DOHH2 (cell line): ENCODE data around the gene TEAD4.

Experiments
- H3F3A ChIP-seq: fragments of 200-600 bp; sonication (generic), shearing (Covaris generic); 2 replicates; pipeline ENCODE4 v1.6.0; 2016; ENCODE audit warnings: antibody characterized with exemption, mild to moderate bottlenecking; ENCODE audit not compliant: control insufficient read depth, insufficient read depth
- H3K27ac ChIP-seq: fragments of 200-600 bp; sonication (generic); 2 replicates; pipeline ENCODE4 v1.5.1; 2014; ENCODE audit warnings: low read depth, mild to moderate bottlenecking, low read length, moderate library complexity
- H3K27me3 ChIP-seq: fragments of 200-600 bp; sonication (generic); 2 replicates; pipeline ENCODE4 v1.6.1; 2014; ENCODE audit warnings: mild to moderate bottlenecking, low read length, mixed read lengths; ENCODE audit not compliant: control insufficient read depth
- H3K36me3 ChIP-seq: fragments of 200-600 bp; sonication (generic); 2 replicates; pipeline ENCODE4 v1.6.1; 2014; ENCODE audit warnings: mild to moderate bottlenecking, low read length, moderate library complexity, mixed read lengths; ENCODE audit not compliant: control insufficient read depth
- H3K4me1 ChIP-seq: fragments of 200-600 bp; sonication (generic); 2 replicates; pipeline ENCODE4 v1.6.1; 2014; ENCODE audit warnings: mild to moderate bottlenecking, low read length, mixed read lengths; ENCODE audit not compliant: control insufficient read depth
- H3K4me2 ChIP-seq: fragments of 200-600 bp; sonication (generic); 2 replicates; pipeline ENCODE4 v1.6.0; 2014; ENCODE audit warnings: mild to moderate bottlenecking, low read length, moderate library complexity
- H3K4me3 ChIP-seq: fragments of 200-600 bp; sonication (generic); 2 replicates; pipeline ENCODE4 v1.5.1; 2014; ENCODE audit warnings: mild to moderate bottlenecking, low read length, mixed read lengths
- H3K79me2 ChIP-seq: fragments of 200-600 bp; sonication (generic); 2 replicates; pipeline ENCODE4 v1.6.1; 2014; ENCODE audit warnings: mild to moderate bottlenecking, low read length, mixed read lengths; ENCODE audit not compliant: control insufficient read depth
- H3K9me2 ChIP-seq: fragments of 200-600 bp; sonication (generic); replicated peaks from 2 replicates; pipeline ENCODE4 v1.6.1; 2014; ENCODE audit warnings: mild to moderate bottlenecking, low read length, mixed read lengths; ENCODE audit not compliant: control insufficient read depth
- H3K9me3 ChIP-seq: fragments of 200-600 bp; sonication (generic); 2 replicates; pipeline ENCODE4 v1.6.1; 2014; ENCODE audit warnings: antibody characterized with exemption, low read length, mixed read lengths; ENCODE audit not compliant: control insufficient read depth, insufficient read depth
- H4K20me1 ChIP-seq: fragments of 200-600 bp; sonication (generic); 2 replicates; pipeline ENCODE4 v1.6.0; 2014; ENCODE audit warnings: low read depth, mild to moderate bottlenecking, antibody characterized with exemption, low read length, moderate library complexity; ENCODE audit not compliant: control insufficient read depth, insufficient read depth
- EZH2phosphoT487 ChIP-seq: fragments of 200-600 bp; sonication (generic); IDR thresholded peaks from 2 replicates; pipeline ENCODE4 v1.6.1; 2017; ENCODE audit warnings: borderline replicate concordance, mild to moderate bottlenecking, antibody characterized with exemption, low read length, moderate library complexity, mixed read lengths
- TF ChIP-seq, protein P1 (sequence below): fragments of 200-600 bp; sonication (generic); IDR thresholded peaks from one replicate; pipeline ENCODE4 v1.5.1; 2014; ENCODE audit warnings: antibody characterized with exemption, mild to moderate bottlenecking, low read depth, low read length; ENCODE audit not compliant: poor library complexity, severe bottlenecking

TEAD4 gene

DNA sequence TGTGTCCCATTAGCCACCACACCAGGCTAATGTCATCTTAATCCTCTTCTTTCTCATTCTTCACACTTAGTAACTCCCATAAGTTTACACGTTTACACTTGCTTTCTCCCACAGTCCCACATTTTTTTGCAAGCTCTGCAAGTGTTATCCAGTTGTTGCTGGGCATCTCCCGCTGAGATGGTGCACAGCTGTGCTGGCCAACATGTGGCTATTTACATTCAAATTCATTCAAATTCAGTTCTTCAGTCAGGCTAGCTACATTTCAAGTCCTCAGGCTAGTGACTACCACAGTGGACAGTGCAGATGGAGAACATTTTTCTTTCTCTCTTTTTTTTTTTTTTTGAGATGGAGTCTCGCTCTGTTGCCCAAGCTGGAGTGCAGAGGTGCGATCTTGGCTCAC lies 9.8 kb upstream of the TEAD4 start:
- no peak overlapping the region for H3K4me3 ChIP-seq
- H3F3A ChIP-seq: no peaks in the 10 kb centered on the region
- no peak overlapping the region for H3K4me2 ChIP-seq
- no peak for TF ChIP-seq EZH2phosphoT487
- TF ChIP-seq, protein P1, sequence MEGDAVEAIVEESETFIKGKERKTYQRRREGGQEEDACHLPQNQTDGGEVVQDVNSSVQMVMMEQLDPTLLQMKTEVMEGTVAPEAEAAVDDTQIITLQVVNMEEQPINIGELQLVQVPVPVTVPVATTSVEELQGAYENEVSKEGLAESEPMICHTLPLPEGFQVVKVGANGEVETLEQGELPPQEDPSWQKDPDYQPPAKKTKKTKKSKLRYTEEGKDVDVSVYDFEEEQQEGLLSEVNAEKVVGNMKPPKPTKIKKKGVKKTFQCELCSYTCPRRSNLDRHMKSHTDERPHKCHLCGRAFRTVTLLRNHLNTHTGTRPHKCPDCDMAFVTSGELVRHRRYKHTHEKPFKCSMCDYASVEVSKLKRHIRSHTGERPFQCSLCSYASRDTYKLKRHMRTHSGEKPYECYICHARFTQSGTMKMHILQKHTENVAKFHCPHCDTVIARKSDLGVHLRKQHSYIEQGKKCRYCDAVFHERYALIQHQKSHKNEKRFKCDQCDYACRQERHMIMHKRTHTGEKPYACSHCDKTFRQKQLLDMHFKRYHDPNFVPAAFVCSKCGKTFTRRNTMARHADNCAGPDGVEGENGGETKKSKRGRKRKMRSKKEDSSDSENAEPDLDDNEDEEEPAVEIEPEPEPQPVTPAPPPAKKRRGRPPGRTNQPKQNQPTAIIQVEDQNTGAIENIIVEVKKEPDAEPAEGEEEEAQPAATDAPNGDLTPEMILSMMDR: no peak
- H3K9me3 ChIP-seq: no peaks in the 10 kb centered on the region
- H3K79me2 ChIP-seq: no peaks in the 10 kb centered on the region
- no peaks in the 10 kb centered on the region for H3K27me3 ChIP-seq
- no peaks in the 10 kb centered on the region for H3K36me3 ChIP-seq
- H3K9me2 ChIP-seq: no peaks in the 10 kb centered on the region
- no peaks in the 10 kb centered on the region for H4K20me1 ChIP-seq
- H3K27ac ChIP-seq: no peak overlapping the region
- peaks cover 6% of the 10 kb centered on the region for H3K4me1 ChIP-seq

DNA sequence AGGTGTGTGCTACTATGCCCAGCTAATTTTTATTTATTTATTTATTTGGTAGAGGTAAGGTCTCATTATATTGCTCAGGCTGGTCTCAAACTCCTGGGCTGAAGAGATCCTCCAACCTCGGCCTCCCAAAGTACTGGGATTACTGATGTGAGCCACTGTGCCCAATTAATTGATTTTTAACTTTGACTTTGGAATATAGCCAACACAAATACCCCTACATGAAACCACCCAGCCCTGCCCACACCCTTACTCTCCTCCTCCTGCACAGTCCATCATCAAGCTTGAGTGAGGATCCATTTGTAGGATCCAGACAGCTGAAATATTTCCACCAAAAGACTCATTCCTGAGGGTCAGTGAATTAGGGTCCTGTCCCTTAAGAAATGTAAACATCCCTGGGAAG lies 3.3 kb upstream of the TEAD4 start:
- Histone ChIP-seq H3K4me3 (no peak overlapping the region), H4K20me1 (no peaks in the 10 kb centered on the region), H3K4me1 (peaks cover 14% of the 10 kb centered on the region), H3K4me2 (no peak overlapping the region), H3K27ac (no peak overlapping the region), H3K79me2 (peaks cover 12% of the 10 kb centered on the region), H3K9me3 (no peaks in the 10 kb centered on the region), H3K9me2 (no peaks in the 10 kb centered on the region), H3K27me3 (peaks cover 23% of the 10 kb centered on the region), H3F3A (no peaks in the 10 kb centered on the region), H3K36me3 (no peaks in the 10 kb centered on the region)
- TF ChIP-seq, protein P1: no peak
- no peak for TF ChIP-seq EZH2phosphoT487

DNA sequence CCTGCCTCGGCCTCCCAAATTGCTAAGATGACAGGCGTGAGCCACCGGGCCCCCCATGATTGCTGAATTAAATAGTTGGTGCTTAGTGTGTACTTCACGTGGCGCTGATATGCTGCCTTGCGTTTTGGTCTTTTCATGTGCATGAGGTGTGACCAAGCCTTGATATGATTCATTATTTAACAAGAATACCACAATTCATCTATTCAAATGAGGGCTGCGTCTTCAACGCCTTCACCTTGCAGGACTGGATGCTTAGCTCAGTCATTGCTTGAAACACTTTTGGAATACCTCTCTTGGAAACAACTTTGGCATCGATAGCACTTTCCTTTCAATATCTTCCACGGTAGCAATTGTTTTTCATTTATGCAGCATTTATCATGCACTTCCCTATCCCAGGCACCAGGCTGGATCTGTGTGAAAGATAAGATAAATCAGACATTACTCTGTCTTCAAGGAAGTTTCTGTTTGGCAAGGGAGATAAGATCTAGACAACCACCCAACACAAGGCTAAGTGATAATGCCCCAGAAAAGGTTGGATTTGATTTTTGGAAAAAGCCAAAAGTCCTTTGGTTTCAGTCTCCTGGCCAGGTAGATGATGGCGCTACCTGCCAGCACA lies 1.3 kb upstream of the TEAD4 start:
- no peak overlapping the region for H3K27ac ChIP-seq
- H3K4me1 ChIP-seq: peaks cover 20% of the 10 kb centered on the region
- H3K4me2 ChIP-seq: peak overlapping the region; percentile 66

More for the DNA sequence above, 1.3 kb upstream of the TEAD4 start:
- Histone ChIP-seq H3K79me2 (peaks cover 28% of the 10 kb centered on the region), H3K4me3 (peak overlapping the region; percentile 77), H3K9me3 (no peaks in the 10 kb centered on the region), H4K20me1 (no peaks in the 10 kb centered on the region), H3K36me3 (no peaks in the 10 kb centered on the region), H3F3A (no peaks in the 10 kb centered on the region), H3K27me3 (peaks cover 24% of the 10 kb centered on the region), H3K9me2 (no peaks in the 10 kb centered on the region)
- TF ChIP-seq, protein P1: no peak
- no peak for TF ChIP-seq EZH2phosphoT487
